CD4-positive, alpha-beta T cell treated with Interleukin-15 for 4 hours (primary cell): Measurements from ENCODE around the gene NTSR1.

Experiments used
- DNase-seq: peaks from one replicate; pipeline ENCODE4 v3.0.0-alpha.2; 2020; ENCODE audit warnings: low spot score

The NTSR1 gene

DNA sequence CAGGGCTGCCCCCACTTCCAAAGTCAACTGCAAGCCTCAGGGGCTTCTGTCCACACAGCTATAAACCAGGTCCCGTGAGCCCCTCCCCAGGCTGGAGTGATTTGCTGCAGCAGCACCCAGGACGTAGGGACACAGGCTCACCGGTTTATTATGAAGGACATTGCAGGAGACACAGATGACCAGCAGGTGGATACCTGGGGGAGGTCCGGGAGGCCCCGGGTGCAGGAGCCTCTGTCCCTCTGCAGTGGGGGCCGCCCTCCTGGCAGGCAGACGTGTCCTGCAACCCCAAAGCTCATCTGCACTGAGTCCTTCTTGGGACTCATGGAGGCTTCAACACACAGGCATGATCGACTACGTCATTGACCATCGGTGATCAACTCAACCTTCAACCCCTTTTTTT lies 14.5 kb upstream of the NTSR1 start:
- no peak for DNase-seq

DNA sequence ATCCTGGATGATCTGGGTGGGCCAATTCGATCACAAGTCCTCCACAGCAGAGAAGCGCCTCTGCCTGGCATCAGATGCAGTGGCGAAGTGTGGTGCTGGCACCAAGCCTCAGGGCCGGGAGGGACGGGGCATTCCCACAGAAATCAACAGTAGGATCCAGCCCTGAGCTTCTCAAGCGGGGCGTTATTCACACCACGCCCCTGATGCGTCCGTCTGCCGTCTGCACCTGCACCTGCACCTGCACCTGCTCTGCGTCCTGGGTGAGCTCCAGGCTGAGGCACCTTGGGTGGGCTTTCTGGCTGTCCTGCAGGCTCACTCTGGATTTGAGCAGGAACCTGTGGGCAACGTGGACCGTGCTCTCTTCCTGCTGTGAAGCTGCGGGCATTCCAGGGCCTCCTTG lies 13.8 kb upstream of the NTSR1 start:
- no peak for DNase-seq

GRCh38 chr20:62695448-62696414 lies 12.9 kb upstream of the NTSR1 start:
- no peak for DNase-seq

- no peak for DNase-seq
Measured at GRCh38 chr20:62696434-62696957, 12.1 kb upstream of the NTSR1 start.

GRCh38 chr20:62696989-62697388 lies 11.6 kb upstream of the NTSR1 start:
- no peak for DNase-seq

DNA sequence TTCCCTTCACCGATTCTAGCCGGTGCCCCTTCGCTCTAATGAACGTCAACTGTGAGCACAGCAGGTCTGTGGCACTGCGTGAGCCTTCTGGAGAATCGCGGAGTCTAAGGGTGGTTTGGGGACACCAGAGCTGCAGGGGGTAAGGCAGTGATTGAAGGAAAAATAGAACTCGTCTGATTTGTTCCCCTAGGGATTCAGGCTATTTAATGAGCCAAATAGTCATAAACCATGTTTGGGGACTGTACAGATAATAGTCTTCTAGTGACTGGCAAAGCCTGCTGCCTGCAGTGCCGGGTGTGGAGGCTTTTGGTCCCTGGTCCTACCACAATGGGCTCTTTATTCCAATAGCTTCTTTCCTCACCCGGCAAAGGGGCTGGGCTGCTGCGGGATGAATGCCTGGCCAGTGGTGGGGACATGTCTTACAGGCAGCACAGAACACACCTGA lies 11.1 kb upstream of the NTSR1 start:
- DNase-seq: no peak

DNA sequence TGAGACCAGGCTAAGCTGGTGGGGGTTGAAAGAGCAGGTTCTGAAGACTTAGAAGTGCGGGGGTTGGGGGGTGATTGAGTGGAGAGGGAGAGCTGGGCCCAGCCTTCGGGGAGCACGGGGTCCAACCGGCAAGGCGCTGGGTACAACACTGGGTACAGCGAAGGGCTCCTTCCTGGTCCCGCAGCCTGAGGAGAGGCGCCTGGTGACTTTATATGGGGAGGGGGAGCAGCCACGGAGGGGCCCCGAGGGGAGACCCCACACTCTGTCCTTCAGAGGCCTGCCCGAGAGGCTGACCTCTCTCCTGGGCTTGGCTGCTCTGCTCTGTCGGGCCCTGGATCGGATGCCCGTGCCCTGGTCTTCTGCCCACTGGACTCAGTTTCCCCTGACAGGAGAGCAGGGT lies 10.4 kb upstream of the NTSR1 start:
- DNase-seq: no peak

DNA sequence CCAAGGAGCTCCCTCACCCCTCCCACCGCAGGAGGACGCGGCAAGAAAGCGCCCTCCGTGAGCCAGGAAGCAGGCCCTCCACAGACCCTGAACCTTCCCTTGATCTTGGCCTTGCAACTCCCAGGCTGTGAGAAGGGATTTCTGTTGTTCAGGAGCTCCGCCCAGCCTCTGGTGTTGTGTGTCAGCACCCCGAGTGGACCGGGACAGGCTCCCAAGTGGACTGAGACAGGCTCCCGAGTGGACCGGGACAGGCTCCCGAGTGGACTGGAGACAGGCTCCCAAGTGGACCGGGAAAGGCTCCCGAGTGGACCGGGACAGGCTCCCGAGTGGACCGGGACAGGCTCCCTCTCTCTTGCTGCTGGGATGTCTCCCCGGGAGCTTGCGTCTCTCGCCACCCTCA lies 9.3 kb upstream of the NTSR1 start:
- no peak for DNase-seq

- DNase-seq: no peak
Measured at GRCh38 chr20:62699741-62700140, 8.9 kb upstream of the NTSR1 start.

DNA sequence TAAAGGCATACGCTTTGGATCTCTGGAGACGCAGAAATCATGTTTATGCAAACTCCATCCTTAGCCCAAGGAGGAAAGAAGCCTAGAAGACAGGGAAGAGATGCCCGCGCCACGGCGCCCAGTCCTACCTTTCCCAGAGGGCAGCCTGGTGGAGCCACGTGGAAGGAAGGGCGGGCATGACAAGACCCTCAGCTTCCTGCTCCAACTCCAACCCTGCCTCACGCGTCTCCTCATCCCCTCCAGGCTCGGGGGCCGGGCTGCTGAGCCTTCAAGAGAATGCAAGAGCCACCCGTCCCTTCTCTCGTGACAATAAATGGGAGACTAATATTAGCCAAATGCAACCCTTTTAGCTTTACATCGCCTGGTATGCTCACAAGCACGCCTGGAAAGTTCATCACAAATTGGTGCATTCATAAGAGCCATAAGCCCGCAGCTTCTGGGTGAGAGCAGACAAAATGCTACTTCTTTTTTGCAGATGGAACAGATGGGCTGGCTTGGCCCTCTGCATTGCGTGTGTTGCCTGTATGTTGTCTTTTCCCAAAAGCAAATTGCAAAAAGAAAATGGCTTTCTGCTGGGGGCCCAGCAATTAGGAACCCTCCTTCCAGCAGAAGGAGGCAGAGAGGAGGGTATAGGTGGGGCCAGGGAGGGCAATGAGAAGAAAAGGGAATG lies 8.2 kb upstream of the NTSR1 start:
- no peak for DNase-seq

DNA sequence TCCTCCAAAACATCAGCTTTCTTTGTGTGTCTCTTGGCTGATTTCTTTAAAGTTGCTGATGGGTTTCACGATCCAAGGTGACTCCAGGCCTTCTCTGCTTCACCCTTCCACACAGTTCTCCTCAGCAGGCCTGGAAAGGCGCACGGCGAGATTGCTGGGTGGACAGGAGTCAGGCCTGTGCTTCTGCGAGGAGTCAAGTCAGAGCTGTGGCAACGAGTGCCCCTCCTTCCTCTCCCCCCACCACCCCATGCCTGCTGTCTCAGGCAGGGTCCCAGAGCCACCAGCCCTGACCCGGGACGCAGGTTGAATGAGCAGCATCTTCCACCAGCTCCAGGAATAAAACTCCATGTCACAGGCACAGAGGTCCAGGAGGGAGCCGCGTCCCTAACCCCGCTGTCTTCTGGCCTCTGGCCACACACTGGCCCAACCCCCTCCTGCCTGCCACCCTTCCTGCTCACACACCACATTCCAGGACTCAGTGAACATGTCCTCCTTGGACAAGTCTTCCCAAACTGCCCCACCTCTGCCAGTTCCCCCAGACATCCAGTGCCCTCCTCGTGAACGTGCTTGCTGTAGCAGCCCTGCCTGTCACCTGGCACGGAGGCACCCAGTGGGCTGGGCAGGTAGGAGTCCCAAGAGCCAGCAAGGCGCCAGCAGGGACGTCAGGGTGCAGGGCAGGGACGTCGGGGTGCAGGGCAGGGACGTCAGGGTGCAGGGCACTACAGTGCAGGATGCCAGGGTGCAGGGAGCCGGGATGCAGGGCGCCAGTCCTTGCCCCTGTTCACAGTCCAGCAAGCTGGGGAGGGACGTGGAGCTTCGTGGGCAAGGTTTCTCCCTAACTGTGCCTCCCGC lies 7.2 kb upstream of the NTSR1 start:
- no peak for DNase-seq

GRCh38 chr20:62702013-62702300 lies 6.7 kb upstream of the NTSR1 start:
- no peak for DNase-seq

DNA sequence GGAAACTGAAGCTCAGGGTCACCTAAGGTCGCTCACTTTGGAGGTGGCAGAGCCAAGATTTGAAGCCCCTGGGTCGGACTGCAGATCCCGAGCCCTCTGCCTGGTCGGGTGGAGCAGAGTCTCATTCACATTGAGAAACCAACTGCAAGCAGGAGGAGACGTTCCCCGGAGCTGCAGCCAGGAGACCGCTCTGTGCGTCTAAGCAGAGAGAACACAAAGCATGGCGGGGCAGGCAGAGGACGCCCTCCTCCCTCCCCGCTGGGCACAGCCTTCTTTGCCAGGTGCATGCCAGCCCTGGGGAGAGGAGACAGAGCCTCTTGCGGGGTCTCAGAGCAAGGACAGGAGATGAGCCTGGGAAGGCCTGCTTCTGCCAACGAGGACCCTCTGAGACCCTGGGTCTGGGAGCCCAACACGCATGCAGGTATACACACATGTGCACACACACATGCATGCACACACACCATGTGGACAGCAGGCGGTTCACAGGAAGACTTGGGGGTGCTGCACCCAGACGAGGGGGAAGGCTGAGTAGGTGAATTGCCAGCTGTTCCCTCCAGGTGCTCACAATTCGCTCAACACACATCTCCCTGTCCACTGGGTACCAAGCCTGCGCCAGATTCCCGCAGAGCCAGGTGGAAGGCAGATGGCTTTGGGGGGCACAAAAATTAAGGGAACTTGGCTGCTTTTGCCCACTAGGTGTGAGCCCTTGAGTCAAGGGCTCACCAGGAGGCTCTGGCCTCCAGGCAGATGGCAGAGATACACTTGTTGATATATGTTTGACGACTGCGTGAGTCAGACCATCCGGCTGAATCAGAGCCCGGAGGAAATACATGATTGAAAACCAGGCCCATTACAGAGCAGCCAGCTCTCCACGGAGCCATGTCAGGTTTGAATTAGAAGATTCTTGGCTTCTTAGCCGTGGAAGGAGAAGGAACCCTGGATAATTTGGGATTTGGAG lies 5.5 kb upstream of the NTSR1 start:
- peak; percentile 39 for DNase-seq

DNA sequence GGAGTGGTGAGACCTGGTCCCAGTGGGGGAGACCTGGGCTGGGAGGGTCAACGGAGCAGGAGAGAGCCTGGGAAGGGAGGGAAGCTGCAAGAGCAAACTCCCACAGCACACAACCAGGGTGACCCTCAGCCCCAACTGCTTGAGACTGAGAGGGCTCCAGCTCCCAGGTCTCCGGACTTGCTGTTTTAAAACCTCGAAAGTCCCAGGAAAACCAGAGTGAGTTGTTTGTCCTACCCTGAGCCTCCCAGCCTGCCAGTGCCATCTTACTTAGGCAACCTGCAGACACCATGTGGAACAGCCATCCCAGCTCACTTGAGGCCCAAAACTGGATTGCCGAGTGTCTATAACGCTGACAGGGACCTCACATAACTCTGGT lies 4.8 kb upstream of the NTSR1 start:
- DNase-seq: no peak

DNA sequence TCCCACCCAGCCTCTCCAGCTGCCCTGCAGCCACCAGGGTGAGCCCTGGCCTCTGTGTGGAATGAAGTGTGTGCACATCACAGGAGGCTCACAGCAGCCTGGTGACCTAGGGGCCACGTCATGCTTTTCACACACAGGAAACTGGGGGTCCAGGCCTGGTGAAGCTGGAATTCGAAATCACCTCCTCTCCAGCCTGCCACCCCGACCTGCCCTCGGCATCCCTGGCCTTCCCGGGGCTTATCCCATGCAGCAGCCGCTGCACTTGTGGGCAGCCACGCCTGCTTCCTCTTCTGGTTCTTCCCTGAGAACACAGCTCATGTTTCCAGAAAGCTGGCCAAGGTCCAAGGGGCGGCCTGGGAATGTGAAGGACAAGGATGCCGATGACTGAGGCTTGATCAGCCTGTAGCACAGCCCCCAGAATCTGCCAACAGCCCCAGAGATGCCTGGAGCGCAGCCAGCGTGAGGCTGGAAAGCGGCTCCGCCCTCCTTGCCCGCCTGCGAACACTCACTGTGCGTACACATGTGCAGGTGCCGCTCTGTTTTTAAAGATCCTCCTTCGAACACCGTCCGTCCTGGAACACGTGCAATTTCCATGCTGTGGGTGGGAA lies 4.2 kb upstream of the NTSR1 start:
- DNase-seq: no peak

DNA sequence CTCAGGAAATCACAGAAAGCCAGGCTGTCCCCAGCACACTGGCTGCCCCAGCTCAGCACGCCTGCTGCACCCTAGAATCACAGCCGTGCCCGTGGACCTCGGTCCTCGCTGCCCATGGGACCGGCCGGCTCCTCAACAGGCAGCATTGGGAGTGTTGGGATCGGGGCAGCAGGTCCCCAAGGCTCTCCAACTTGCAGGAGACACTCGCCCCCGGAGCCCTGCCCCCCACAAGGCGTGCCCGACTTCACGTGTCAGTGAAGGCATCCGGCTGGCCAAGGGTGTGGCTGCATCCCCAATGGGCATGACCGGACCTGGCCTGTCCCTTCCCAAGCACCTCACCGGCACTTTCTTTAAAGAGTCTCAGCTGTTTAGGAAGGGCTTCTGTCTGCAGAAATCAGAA lies 3.0 kb upstream of the NTSR1 start:
- DNase-seq: no peak

GRCh38 chr20:62706344-62706743 lies 2.3 kb upstream of the NTSR1 start:
- DNase-seq: no peak

DNA sequence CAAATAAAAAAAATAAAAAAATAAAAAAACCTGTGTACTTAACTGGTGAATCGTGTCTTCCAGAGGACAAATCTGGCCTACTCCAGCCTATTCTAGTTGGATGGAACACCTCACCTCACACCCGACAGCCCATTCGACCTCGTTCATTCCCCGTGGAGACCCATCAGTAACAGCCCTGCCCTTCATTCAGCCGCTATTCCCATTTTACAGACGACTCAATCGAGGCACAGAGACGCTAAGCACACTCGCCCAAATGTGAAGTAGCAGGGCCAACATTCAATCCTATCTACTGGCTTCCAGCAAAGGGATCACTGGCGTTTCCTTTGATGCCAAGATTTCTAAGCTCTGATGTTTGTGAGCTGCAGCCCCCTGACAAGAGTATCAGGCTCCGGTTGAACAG lies 1.8 kb upstream of the NTSR1 start:
- no peak for DNase-seq

- no peak for DNase-seq
Measured at GRCh38 chr20:62707276-62707920, 1.2 kb upstream of the NTSR1 start.

GRCh38 chr20:62707921-62708521 lies 615 bp upstream of the NTSR1 start:
- no peak for DNase-seq
